NCI-H460 (cell line): ENCODE results near the gene GARIN5B. TPM values are rescaled to one million over a fixed set of nuclear protein-coding genes. Genes with fewer than 3 reads are reported as not detected.
A peak's percentile ranks its signal among the peaks of the same experiment; 100 is the strongest.

Source experiments
- DNase-seq: peaks from one replicate; pipeline ENCODE4 v3.0.0-alpha.2; 2016; ENCODE audit warnings: low read depth; ENCODE audit errors: extremely low read depth
- total RNA-seq: library from RNA; depleted of rRNA; stranded (reverse); fragments of >200 nt; shearing (Covaris generic); gene quantifications from 2 replicates; pipeline ENCODE4 v1.2.3, GENCODE V29; 2014

Gene GARIN5B
- total RNA-seq, 1 experiment from 2014 or later: not detected

GRCh38 chr19:55389386-55390317 is 26.6 kb upstream of the GARIN5B start:
- DNase-seq: no peak

- DNase-seq: no peak
Observed at GRCh38 chr19:55387736-55388497, 24.9 kb upstream of the GARIN5B start.

GRCh38 chr19:55386493-55386971 is 23.5 kb upstream of the GARIN5B start:
- DNase-seq: no peak

- DNase-seq: peak; percentile 96
Observed at GRCh38 chr19:55385724-55386492, 22.8 kb upstream of the GARIN5B start, which contains the start of gene RPL28. TSS of gene RPL28 (plus strand) at chr19:55385932. CDS start at chr19:55386358, 426 bp downstream.

GRCh38 chr19:55384920-55385723 is 22.1 kb upstream of the GARIN5B start:
- peak; percentile 91 for DNase-seq

- no peak for DNase-seq
Observed at GRCh38 chr19:55384131-55384919, 21.3 kb upstream of the GARIN5B start, which contains the start of gene TMEM238. TSS of gene TMEM238 (minus strand) at chr19:55384292. CDS start at chr19:55384259, 33 bp downstream.

GRCh38 chr19:55383279-55384130 is 20.4 kb upstream of the GARIN5B start:
- DNase-seq: peak; percentile 32

- no peak for DNase-seq
Observed at GRCh38 chr19:55382522-55383054, 19.5 kb upstream of the GARIN5B start.

GRCh38 chr19:55382013-55382412 is 19.0 kb upstream of the GARIN5B start:
- DNase-seq: no peak

GRCh38 chr19:55379174-55379573 is 16.1 kb upstream of the GARIN5B start:
- DNase-seq: no peak

GRCh38 chr19:55377356-55378131 is 14.5 kb upstream of the GARIN5B start:
- DNase-seq: no peak

GRCh38 chr19:55376241-55376933 is 13.3 kb upstream of the GARIN5B start, which contains the start of gene TMEM190:
TSS of gene TMEM190 (plus strand) at chr19:55376826. CDS start at chr19:55376854, 28 bp downstream.
- DNase-seq: no peak

GRCh38 chr19:55373993-55374757 is 11.1 kb upstream of the GARIN5B start:
- DNase-seq: no peak

GRCh38 chr19:55373306-55373992 is 10.4 kb upstream of the GARIN5B start:
- DNase-seq: no peak
